Upper lobe of left lung (tissue), 4 donors: ENCODE data around the gene MRPL55.

Source experiments
- POLR2A ChIP-seq, 4 donors: fragments of 450-650 bp; IDR thresholded peaks; one replicate each; pipeline ENCODE4 v1.5.1; 2016 to 2017; ENCODE audit warnings: antibody characterized with exemption in 4 of 4, mild to moderate bottlenecking in 2 of 4
- POLR2AphosphoS5 ChIP-seq, 2 donors: sonication (generic); formaldehyde crosslinking; IDR thresholded peaks; one replicate each; pipeline ENCODE4 v1.5.1; 2017; ENCODE audit warnings: antibody characterized with exemption in 2 of 2
- TF ChIP-seq, protein P1 (sequence below), 6 experiments: fragments of 450-650 bp in 4 of 6; fragments of 200-600 bp in 2 of 6; sonication (generic) in 2 of 6; IDR thresholded peaks; one replicate each; pipeline ENCODE4 v1.5.1; 2016 to 2019; ENCODE audit warnings: antibody characterized with exemption in 6 of 6

DNA sequence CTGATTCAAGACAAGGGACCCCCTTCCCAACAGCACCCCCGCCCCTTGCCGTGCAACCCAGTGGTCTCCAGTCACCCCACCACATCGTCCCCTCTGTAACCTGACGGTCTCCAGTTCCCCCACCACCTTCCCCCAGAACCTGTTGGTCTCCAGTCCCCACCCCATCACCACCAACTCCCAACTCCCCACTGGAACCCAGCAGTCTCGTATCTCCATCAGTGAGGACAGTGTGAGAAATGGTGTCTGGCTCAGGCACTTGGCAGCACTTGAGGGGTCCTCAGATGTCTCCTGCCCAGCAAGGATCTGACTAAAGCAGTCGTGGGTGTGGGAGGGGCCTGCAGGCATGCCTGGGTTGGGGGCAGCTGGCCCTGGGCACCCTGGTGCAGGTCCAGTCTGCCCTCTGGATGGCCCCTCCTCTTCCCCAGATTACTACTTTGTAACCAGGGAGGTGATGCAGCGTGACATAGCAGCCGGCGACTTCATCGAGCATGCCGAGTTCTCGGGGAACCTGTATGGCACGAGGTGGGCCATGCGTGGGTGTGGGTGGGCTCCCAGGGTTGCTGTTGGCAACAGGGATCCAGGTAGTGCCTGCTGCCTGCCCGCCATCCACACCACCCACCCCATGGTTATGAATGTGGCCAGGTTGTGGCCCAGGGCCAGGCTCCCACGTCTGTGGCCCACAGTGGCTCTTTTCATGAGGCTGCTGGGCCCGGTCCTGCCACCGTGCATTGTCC, 37.5 kb upstream of the MRPL55 start:
- TF ChIP-seq, protein P1, sequence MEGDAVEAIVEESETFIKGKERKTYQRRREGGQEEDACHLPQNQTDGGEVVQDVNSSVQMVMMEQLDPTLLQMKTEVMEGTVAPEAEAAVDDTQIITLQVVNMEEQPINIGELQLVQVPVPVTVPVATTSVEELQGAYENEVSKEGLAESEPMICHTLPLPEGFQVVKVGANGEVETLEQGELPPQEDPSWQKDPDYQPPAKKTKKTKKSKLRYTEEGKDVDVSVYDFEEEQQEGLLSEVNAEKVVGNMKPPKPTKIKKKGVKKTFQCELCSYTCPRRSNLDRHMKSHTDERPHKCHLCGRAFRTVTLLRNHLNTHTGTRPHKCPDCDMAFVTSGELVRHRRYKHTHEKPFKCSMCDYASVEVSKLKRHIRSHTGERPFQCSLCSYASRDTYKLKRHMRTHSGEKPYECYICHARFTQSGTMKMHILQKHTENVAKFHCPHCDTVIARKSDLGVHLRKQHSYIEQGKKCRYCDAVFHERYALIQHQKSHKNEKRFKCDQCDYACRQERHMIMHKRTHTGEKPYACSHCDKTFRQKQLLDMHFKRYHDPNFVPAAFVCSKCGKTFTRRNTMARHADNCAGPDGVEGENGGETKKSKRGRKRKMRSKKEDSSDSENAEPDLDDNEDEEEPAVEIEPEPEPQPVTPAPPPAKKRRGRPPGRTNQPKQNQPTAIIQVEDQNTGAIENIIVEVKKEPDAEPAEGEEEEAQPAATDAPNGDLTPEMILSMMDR (IDR thresholded peaks at IDR 0.05): no peak
- TF ChIP-seq POLR2AphosphoS5 (IDR thresholded peaks at IDR 0.05) (no peak), POLR2A (IDR thresholded peaks at IDR 0.05) (no peak)
